Measurements from ENCODE around the gene ACVR1B.

ACVR1B gene

GRCh38 chr12:51951199-51951842, at the start of gene ACVR1B:
Gene ACVR1B, plus strand, starts transcription at chr12:51951699. Its CDS starts 45 bp downstream, at chr12:51951744.
- DNase-seq (ENCODE audit: low spot score), result peak; percentile 94

- no peak for DNase-seq (ENCODE audit: low spot score)
Observed at GRCh38 chr12:51901881-51902280, 49.6 kb upstream of the ACVR1B start.

GRCh38 chr12:51904951-51905470, 46.5 kb upstream of the ACVR1B start:
- no peak for DNase-seq (ENCODE audit: low spot score)

- no peak for DNase-seq (ENCODE audit: low spot score)
Observed at GRCh38 chr12:51905471-51906429, 45.7 kb upstream of the ACVR1B start.

- DNase-seq (ENCODE audit: low spot score), result no peak
Observed at GRCh38 chr12:51906430-51907082, 44.9 kb upstream of the ACVR1B start.

GRCh38 chr12:51907083-51907855, 44.2 kb upstream of the ACVR1B start, which contains the start of gene ACVRL1:
Gene ACVRL1, plus strand, starts transcription at chr12:51907504. Its CDS starts 4,971 bp downstream, at chr12:51912475.
- DNase-seq (ENCODE audit: low spot score), result no peak

- no peak for DNase-seq (ENCODE audit: low spot score)
Observed at GRCh38 chr12:51907856-51908425, 43.6 kb upstream of the ACVR1B start.

- DNase-seq (ENCODE audit: low spot score), result no peak
Observed at GRCh38 chr12:51908876-51909592, 42.5 kb upstream of the ACVR1B start.

- no peak for DNase-seq (ENCODE audit: low spot score)
Observed at GRCh38 chr12:51910168-51910567, 41.3 kb upstream of the ACVR1B start.

- no peak for DNase-seq (ENCODE audit: low spot score)
Observed at GRCh38 chr12:51910691-51911090, 40.8 kb upstream of the ACVR1B start.

- no peak for DNase-seq (ENCODE audit: low spot score)
Observed at GRCh38 chr12:51911307-51911706, 40.2 kb upstream of the ACVR1B start.

GRCh38 chr12:51911788-51912711, 39.4 kb upstream of the ACVR1B start:
- no peak for DNase-seq (ENCODE audit: low spot score)

GRCh38 chr12:51913071-51914033, 38.1 kb upstream of the ACVR1B start:
- no peak for DNase-seq (ENCODE audit: low spot score)

GRCh38 chr12:51914034-51914923, 37.2 kb upstream of the ACVR1B start:
- DNase-seq (ENCODE audit: low spot score), result no peak

GRCh38 chr12:51915003-51915625, 36.4 kb upstream of the ACVR1B start:
- DNase-seq (ENCODE audit: low spot score), result no peak

- no peak for DNase-seq (ENCODE audit: low spot score)
Observed at GRCh38 chr12:51915951-51916350, 35.5 kb upstream of the ACVR1B start.

Data from Ammon's horn (tissue), 1 donor.